SK-N-MC (cell line): ENCODE results near the gene DCLK2.

ENCODE experiments used
- DNase-seq: peaks from one replicate; pipeline ENCODE4 v3.0.0-alpha.2; 2011; ENCODE audit warnings: low read depth, low spot score
- H3K27ac ChIP-seq: fragments of 200-600 bp; sonication (generic); 2 replicates; pipeline ENCODE4 v1.5.1; 2016; ENCODE audit warnings: mixed run types
- H3K36me3 ChIP-seq: fragments of 200-600 bp; sonication (generic); 2 replicates; pipeline ENCODE4 v1.6.1; 2017; ENCODE audit warnings: antibody characterized with exemption, low read length, mixed read lengths; ENCODE audit not compliant: insufficient read depth
- H3K4me3 ChIP-seq: fragments of 200-600 bp; sonication (generic); 2 replicates; pipeline ENCODE4 v1.5.1; 2016
- H3K9ac ChIP-seq: fragments of 200-600 bp; sonication (generic); 2 replicates; pipeline ENCODE4 v1.8.0; 2017; ENCODE audit warnings: mixed run types, mixed read lengths; ENCODE audit not compliant: insufficient read length
- H3K9me3 ChIP-seq: fragments of 200-600 bp; sonication (generic); 2 replicates; pipeline ENCODE4 v1.6.1; 2017; ENCODE audit warnings: low read depth, mild to moderate bottlenecking, antibody characterized with exemption, low read length, moderate library complexity, mixed read lengths
- EZH2 ChIP-seq: fragments of 200-600 bp; sonication (generic); IDR thresholded peaks from one replicate; pipeline ENCODE4 v1.6.1; 2017; ENCODE audit warnings: antibody characterized with exemption
- FOXP2 ChIP-seq: optimal IDR thresholded peaks from 2 replicates; pipeline ENCODE3; 2011; ENCODE audit warnings: mild to moderate bottlenecking, moderate library complexity; ENCODE audit not compliant: insufficient read depth; ENCODE audit errors: extremely low read length, control extremely low read depth
- POLR2AphosphoS5 ChIP-seq: IDR thresholded peaks from 2 replicates; pipeline ENCODE4 v1.6.1; 2012; ENCODE audit warnings: mild to moderate bottlenecking, low read depth, low read length, borderline replicate concordance

Gene DCLK2

DNA sequence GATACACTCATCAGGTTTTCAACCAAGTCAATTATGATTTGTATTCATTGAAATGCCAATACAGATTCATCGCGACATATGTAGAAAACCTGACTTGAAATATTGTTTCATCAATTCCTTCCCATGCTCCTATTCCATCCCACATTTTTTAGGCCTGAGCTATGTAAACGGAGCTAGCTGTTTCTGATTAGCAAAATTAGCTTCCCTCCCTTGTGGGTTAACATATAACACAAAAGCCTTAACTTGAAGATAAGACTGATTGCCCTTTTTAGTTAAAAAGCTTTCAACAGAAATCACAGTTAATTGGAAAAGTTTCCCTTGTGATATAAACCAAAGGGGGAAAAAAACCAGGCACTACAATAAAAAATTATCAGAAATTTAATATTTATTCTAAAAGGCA is 32.8 kb upstream of the DCLK2 start:
- DNase-seq, result no peak
- H3K27ac ChIP-seq, result no peak overlapping the region
- H3K9ac ChIP-seq, result no peak overlapping the region
- H3K36me3 ChIP-seq, result no peaks in the 10 kb centered on the region
- H3K4me3 ChIP-seq, result no peak overlapping the region
- TF ChIP-seq FOXP2 (no peak), POLR2AphosphoS5 (no peak), EZH2 (no peak)
- no peaks in the 10 kb centered on the region for H3K9me3 ChIP-seq

DNA sequence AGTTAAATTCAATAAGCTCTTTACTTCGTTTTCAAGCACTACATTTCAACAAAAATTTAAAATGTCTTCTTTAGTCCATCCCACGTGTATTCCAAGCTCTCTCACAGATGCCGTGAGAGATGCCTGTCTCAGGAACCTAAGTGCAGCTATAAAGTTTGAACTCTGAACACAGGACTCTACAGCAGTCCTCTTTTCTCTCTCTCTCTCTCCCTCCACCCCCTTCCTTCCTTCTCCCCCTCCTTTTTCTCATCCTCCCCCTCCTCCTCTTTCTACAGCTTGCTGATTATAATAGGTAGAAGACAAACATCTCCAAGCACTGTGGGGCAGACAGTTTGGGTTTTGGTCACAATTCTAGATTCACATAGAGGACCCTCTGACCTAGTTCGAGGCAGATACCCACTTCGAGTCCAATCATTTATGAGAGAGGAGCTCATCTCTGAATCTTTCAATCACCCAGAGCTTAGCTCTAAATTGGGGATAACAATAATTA is 31.5 kb upstream of the DCLK2 start:
- Histone ChIP-seq H3K27ac (no peak overlapping the region), H3K9me3 (no peaks in the 10 kb centered on the region), H3K9ac (no peak overlapping the region), H3K36me3 (no peaks in the 10 kb centered on the region), H3K4me3 (no peak overlapping the region)
- no peak for DNase-seq
- TF ChIP-seq EZH2 (no peak), POLR2AphosphoS5 (no peak), FOXP2 (no peak)

DNA sequence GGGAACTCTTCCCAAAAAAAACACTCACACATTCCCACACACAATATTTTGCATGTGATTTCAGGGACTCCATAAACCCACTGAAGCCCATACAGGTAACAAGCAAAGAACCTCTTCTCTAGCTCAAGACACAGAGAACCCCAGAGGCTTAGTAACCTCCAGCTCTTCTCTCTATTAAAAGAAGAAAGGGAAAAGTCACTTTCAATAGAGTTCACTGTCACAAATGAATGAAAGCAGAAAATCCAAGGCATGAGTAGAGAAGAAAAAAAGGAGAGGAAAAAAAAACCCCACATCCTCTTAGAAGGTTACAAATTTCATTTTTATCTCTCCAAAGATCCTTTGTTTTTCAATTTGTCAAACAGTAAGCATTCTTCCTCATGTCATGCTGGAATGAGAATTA is 30.7 kb upstream of the DCLK2 start:
- Histone ChIP-seq H3K9ac (no peak overlapping the region), H3K9me3 (no peaks in the 10 kb centered on the region), H3K27ac (no peak overlapping the region), H3K4me3 (no peak overlapping the region), H3K36me3 (no peaks in the 10 kb centered on the region)
- no peak for TF ChIP-seq POLR2AphosphoS5
- TF ChIP-seq FOXP2, result no peak
- no peak for TF ChIP-seq EZH2
- no peak for DNase-seq

DNA sequence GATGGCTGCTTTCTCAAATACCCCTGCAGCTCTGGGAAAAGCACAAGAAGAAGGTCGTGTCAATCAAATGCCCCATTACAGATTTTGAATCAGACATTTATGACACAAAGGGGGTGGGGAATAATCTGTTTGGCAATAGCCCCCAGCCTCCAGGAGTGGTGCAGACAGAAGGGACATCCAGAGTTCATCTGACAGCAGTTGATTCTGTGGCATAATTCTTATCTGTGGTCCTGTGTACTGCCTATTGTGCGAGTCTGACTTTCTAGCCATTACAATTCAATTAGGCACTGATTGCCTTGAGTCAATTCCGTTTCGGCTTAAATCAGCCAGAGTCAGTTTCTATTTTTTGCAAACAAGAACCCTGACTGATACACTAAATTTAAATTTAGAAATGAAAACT is 28.6 kb upstream of the DCLK2 start:
- TF ChIP-seq FOXP2 (no peak), EZH2 (no peak), POLR2AphosphoS5 (no peak)
- Histone ChIP-seq H3K36me3 (no peaks in the 10 kb centered on the region), H3K9me3 (no peaks in the 10 kb centered on the region), H3K9ac (no peak overlapping the region), H3K4me3 (no peak overlapping the region), H3K27ac (no peak overlapping the region)
- no peak for DNase-seq

DNA sequence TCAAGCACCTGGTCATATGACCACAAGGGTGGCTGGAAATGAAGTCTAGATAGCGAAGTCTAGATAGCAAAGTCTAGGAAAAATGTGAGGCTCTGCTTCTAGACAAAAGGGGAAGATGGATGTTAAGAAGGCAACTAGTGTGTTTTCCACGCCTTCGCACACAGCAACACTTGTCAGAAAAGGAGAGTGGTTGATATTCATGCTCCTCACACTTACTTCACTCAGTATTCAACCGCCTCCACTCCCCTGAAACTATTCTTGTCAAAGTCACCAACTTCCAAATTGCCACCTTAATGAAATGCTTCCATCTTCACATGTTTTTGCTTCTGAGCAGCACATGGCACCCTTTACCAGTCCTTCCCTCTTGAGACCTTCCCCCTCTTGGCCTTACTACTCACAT is 27.7 kb upstream of the DCLK2 start:
- Histone ChIP-seq H3K4me3 (no peak overlapping the region), H3K36me3 (no peaks in the 10 kb centered on the region), H3K27ac (no peak overlapping the region), H3K9ac (no peak overlapping the region), H3K9me3 (no peaks in the 10 kb centered on the region)
- DNase-seq, result no peak
- TF ChIP-seq EZH2 (no peak), FOXP2 (no peak), POLR2AphosphoS5 (no peak)

DNA sequence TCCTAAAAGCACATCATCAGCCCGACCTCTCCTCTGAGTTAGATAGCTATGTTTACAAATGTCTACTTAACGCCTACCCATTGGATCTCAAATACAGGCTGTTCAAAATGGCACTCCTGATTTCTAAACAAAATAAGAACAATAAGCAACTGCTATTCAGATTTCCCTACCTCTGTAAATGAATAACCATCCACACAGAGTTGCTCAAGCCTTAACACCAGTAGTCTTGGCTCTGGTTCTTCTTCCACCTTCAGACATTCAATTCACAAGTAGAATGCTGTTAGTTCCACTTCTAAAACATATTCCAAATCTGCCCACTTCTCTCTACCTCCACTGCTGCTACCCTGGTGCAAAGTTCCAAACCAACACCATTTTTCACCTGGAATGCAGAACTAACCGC is 27.1 kb upstream of the DCLK2 start:
- Histone ChIP-seq H3K27ac (no peak overlapping the region), H3K36me3 (no peaks in the 10 kb centered on the region), H3K4me3 (no peak overlapping the region)

DNA sequence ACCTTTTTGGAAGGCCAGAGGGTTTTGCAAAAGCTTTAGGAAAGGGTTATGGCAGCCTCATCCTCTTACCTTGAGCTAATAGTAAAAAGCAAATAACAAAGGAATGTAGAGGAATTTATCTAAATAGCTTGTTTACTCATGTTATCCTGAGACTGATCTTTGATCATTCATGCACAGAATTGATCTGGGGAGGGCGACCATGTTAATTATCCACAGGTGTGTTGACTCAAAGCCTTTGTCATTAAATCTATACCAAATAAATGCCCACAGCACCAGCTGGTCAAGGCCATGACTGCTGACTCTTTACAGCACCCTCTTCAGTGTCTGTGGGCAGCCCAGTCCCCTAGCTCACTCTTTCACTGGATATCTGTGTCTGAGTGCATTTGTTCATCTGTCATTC is 22.8 kb upstream of the DCLK2 start:
- DNase-seq, result no peak
- TF ChIP-seq POLR2AphosphoS5, result no peak
- no peak for TF ChIP-seq FOXP2
- TF ChIP-seq EZH2, result no peak
- H3K9ac ChIP-seq, result no peak overlapping the region
- no peak overlapping the region for H3K27ac ChIP-seq
- no peaks in the 10 kb centered on the region for H3K9me3 ChIP-seq
- H3K4me3 ChIP-seq, result no peak overlapping the region
- H3K36me3 ChIP-seq, result no peaks in the 10 kb centered on the region

More for the DNA sequence above, 27.1 kb upstream of the DCLK2 start:
- Histone ChIP-seq H3K9ac (no peak overlapping the region), H3K9me3 (no peaks in the 10 kb centered on the region)
- no peak for DNase-seq
- no peak for TF ChIP-seq FOXP2
- TF ChIP-seq EZH2, result no peak
- no peak for TF ChIP-seq POLR2AphosphoS5

DNA sequence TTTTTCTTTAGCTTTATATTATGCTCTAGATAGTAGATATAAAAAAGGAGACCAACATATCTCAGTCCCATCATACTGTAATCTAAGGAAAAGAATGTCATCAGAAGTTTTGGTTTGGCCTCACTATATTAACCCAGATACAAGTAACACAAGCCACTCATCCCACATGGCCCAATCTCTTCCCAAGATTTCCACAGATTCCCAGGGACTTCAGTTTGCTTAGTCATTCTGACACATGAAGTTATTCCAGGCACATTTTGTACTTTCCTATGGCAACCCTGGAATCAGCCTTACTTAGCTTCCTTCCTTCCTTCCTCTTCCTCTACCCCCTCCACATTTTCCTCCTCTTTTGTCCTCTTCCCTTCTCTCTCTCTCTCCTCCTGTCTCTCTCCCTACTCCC is 21.7 kb upstream of the DCLK2 start:
- H3K27ac ChIP-seq, result no peak overlapping the region
- no peak for TF ChIP-seq EZH2
- no peak for TF ChIP-seq POLR2AphosphoS5
- TF ChIP-seq FOXP2, result no peak
- no peak for DNase-seq
- H3K9me3 ChIP-seq, result no peaks in the 10 kb centered on the region
- no peak overlapping the region for H3K4me3 ChIP-seq
- no peak overlapping the region for H3K9ac ChIP-seq
- H3K36me3 ChIP-seq, result no peaks in the 10 kb centered on the region

DNA sequence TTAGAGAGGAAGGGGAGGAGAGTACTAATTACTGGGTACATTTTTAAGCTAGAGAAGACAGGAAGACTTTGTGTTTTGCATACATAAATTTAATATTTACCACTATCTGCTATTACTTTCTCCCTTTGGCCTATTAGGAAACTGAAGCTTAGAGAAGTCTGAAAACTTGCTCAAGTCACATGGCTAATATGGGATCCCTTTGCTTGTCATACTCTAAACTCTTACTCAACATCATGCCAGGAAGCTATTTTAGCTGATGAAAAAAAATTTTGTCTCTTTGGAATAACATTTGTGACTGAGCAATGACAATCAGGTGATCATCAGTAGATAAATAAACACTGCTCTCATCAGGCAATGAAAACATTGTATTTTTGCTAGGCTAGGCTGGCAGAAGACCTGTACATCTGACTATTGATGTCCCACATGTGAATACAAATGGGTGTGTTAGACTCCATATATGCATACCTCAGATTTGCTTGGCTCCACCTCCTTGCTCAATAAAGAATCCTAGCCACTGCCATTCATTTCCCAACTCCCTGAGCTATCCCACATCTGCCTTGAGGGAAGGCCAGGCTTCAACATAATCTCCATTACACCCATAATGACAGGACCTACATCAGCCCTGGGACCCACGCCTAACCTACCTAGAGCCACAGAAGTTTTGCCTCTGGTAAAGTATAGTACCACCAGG is 17.0 kb upstream of the DCLK2 start:
- Histone ChIP-seq H3K9me3 (no peaks in the 10 kb centered on the region), H3K27ac (no peak overlapping the region), H3K36me3 (no peaks in the 10 kb centered on the region), H3K4me3 (no peak overlapping the region), H3K9ac (no peak overlapping the region)
- DNase-seq, result no peak
- no peak for TF ChIP-seq POLR2AphosphoS5
- no peak for TF ChIP-seq FOXP2
- TF ChIP-seq EZH2, result no peak
